IMR-90 (cell line): ENCODE results near the gene USP33. TPM values are rescaled to one million over a fixed set of nuclear protein-coding genes. Genes with fewer than 3 reads are reported as not detected.
A peak's percentile ranks its signal among the peaks of the same experiment; 100 is the strongest.

ENCODE experiments used
- ATAC-seq: fragments of 200-7000 bp; cut with Tn5 transposase; 2 replicates; pipeline ENCODE4 v1.9.1; 2020; ENCODE audit warnings: low read depth, mild to moderate bottlenecking, moderate library complexity
- BruUV-seq: library from RNA; stranded (reverse); fragments of 400-500 nt; replicated peaks from 2 replicates; lab custom pipeline; 2021; lab: Mats Ljungman, UMichigan
- CTCF ChIA-PET: fragments of 300-600 bp; formaldehyde crosslinking; extraction: SDS; loops from one replicate; lab custom pipeline; 2021; ENCODE audit warnings: antibody characterized with exemption; lab: Yijun Ruan, JAX
- POLR2A ChIA-PET: fragments of 300-600 bp; sonication (Branson Sonifier 250); formaldehyde crosslinking; loops from one replicate; lab custom pipeline; 2022; ENCODE audit warnings: antibody characterized with exemption; ENCODE audit not compliant: unreplicated experiment; lab: Charles Lee
- DNase-seq: peaks from one replicate; pipeline ENCODE4 v3.0.0; 2013
- H2AFZ ChIP-seq: replicated peaks from 2 replicates; pipeline ENCODE3; 2013; ENCODE audit warnings: low read length, mild to moderate bottlenecking; ENCODE audit not compliant: poor library complexity
- H2AK5ac ChIP-seq: 2 replicates; pipeline ENCODE4 v1.6.1; 2013; ENCODE audit warnings: low read depth, low read length, inconsistent platforms
- H2AK9ac ChIP-seq: replicated peaks from 2 replicates; pipeline ENCODE3; 2013; ENCODE audit warnings: mild to moderate bottlenecking, low read depth, low read length, moderate library complexity; ENCODE audit not compliant: poor library complexity
- H2BK120ac ChIP-seq: 2 replicates; pipeline ENCODE4 v1.6.1; 2013; ENCODE audit warnings: low read depth, low read length, inconsistent platforms
- H2BK15ac ChIP-seq: 3 replicates; pipeline ENCODE4 v1.6.1; 2013; ENCODE audit warnings: low read depth, low read length, inconsistent platforms
- H2BK20ac ChIP-seq: 2 replicates; pipeline ENCODE4 v1.6.1; 2013; ENCODE audit warnings: low read depth, mild to moderate bottlenecking, inconsistent platforms, low read length, moderate library complexity
- H2BK5ac ChIP-seq: 2 replicates; pipeline ENCODE4 v1.6.1; 2013; ENCODE audit warnings: mild to moderate bottlenecking, low read depth, low read length, inconsistent platforms; ENCODE audit not compliant: poor library complexity, severe bottlenecking
- H3K14ac ChIP-seq: replicated peaks from 2 replicates; pipeline ENCODE4 v1.6.1; 2013; ENCODE audit warnings: low read depth, low read length, inconsistent platforms
- H3K18ac ChIP-seq: 2 replicates; pipeline ENCODE4 v1.6.1; 2013; ENCODE audit warnings: low read depth, low read length, control low read depth
- H3K23ac ChIP-seq: 2 replicates; pipeline ENCODE4 v1.6.1; 2013; ENCODE audit warnings: low read depth, low read length, inconsistent platforms
- H3K27ac ChIP-seq: 2 replicates; pipeline ENCODE4 v1.5.1; 2013; ENCODE audit warnings: mild to moderate bottlenecking, control low read depth, low read length; ENCODE audit not compliant: insufficient read depth
- H3K27me3 ChIP-seq: 2 replicates; pipeline ENCODE4 v1.6.1; 2013; ENCODE audit warnings: low read length; ENCODE audit not compliant: control insufficient read depth, insufficient read depth
- H3K36me3 ChIP-seq: 2 replicates; pipeline ENCODE4 v1.6.1; 2013; ENCODE audit warnings: low read length, mixed read lengths; ENCODE audit not compliant: control insufficient read depth, insufficient read depth
- H3K4ac ChIP-seq: 2 replicates; pipeline ENCODE4 v1.6.1; 2013; ENCODE audit warnings: low read depth, low read length, inconsistent platforms
- H3K4me1 ChIP-seq: 2 replicates; pipeline ENCODE4 v1.6.1; 2013; ENCODE audit warnings: low read length, mixed read lengths; ENCODE audit not compliant: control insufficient read depth, insufficient read depth
- H3K4me2 ChIP-seq: 2 replicates; pipeline ENCODE4 v1.6.1; 2013; ENCODE audit warnings: low read depth, mild to moderate bottlenecking, control low read depth, low read length, moderate library complexity
- H3K4me3 ChIP-seq: 2 replicates; pipeline ENCODE4 v1.5.1; 2013; ENCODE audit warnings: low read depth, mild to moderate bottlenecking, control low read depth, low read length, moderate library complexity; ENCODE audit not compliant: insufficient read depth
- H3K56ac ChIP-seq: 2 replicates; pipeline ENCODE4 v1.6.1; 2013; ENCODE audit warnings: low read length, inconsistent platforms; ENCODE audit not compliant: insufficient read depth; ENCODE audit errors: extremely low read depth
- H3K79me1 ChIP-seq, 2 experiments: 2 replicates each; pipeline ENCODE4 v1.6.1; 2013; ENCODE audit warnings: low read length in 2 of 2, inconsistent platforms in 1 of 2, low read depth in 1 of 2
- H3K9ac ChIP-seq: 2 replicates; pipeline ENCODE4 v1.6.1; 2013; ENCODE audit warnings: low read depth, low read length, control low read depth
- H3K9me1 ChIP-seq: 2 replicates; pipeline ENCODE4 v1.6.1; 2013; ENCODE audit warnings: low read length, inconsistent platforms; ENCODE audit not compliant: insufficient read depth
- H3K9me3 ChIP-seq: 2 replicates; pipeline ENCODE4 v1.6.1; 2013; ENCODE audit warnings: low read length; ENCODE audit not compliant: control insufficient read depth, insufficient read depth
- H4K20me1 ChIP-seq: 2 replicates; pipeline ENCODE4 v1.6.1; 2013; ENCODE audit warnings: low read length, inconsistent platforms; ENCODE audit not compliant: insufficient read depth
- H4K5ac ChIP-seq: 2 replicates; pipeline ENCODE4 v1.6.1; 2013; ENCODE audit warnings: mild to moderate bottlenecking, low read depth, low read length, control low read depth
- H4K8ac ChIP-seq, 2 experiments: 2 replicates each; pipeline ENCODE4 v1.6.1; 2013; ENCODE audit warnings: low read depth in 2 of 2, low read length in 2 of 2, control low read depth in 1 of 2, inconsistent platforms in 1 of 2
- H4K91ac ChIP-seq: 2 replicates; pipeline ENCODE4 v1.6.1; 2013; ENCODE audit warnings: low read depth, low read length, inconsistent platforms; ENCODE audit not compliant: insufficient read depth
- BHLHE40 ChIP-seq: fragments of 150-350 bp; IDR thresholded peaks from 2 replicates; pipeline ENCODE4 v1.6.1; 2016; ENCODE audit warnings: mild to moderate bottlenecking, low read depth, low read length
- CEBPB ChIP-seq: IDR thresholded peaks from 2 replicates; pipeline ENCODE4 v1.6.1; 2012; ENCODE audit warnings: low read depth, low read length, improper control_type of control experiment
- CHD1 ChIP-seq: IDR thresholded peaks from 2 replicates; pipeline ENCODE4 v1.6.1; 2012; ENCODE audit warnings: low read depth, low read length, improper control_type of control experiment
- RFX5 ChIP-seq: IDR thresholded peaks from 2 replicates; pipeline ENCODE4 v1.8.0; 2012; ENCODE audit warnings: low read depth, mild to moderate bottlenecking, low read length, moderate library complexity
- WGBS, 2 experiments: methylation state at CpG; one replicate each; pipeline versions ENCODE4 v1.1.5 to v1.1.7; 2013; ENCODE audit warnings: missing lambda C conversion rate in 2 of 2; ENCODE audit not compliant: insufficient read length in 1 of 2; ENCODE audit errors: extremely low coverage in 2 of 2; 5-methylcytosine and 5-hydroxymethylcytosine counted together
- dilution Hi-C: fragments of 300-500 bp; cut with HindIII; formaldehyde crosslinking; loops from one replicate; pipeline ENCODE4 v1.14.3; 2018; ENCODE audit warnings: low sequenced_read_pairs; ENCODE audit not compliant: unreplicated experiment
- in situ Hi-C: fragments of 300-500 bp; cut with MboI; formaldehyde crosslinking; loops from 3 replicates; pipeline ENCODE4 v1.14.3; 2019; ENCODE audit warnings: low sequenced_read_pairs, inconsistent platforms, mixed read lengths
- intact Hi-C: fragments of 100-400 bp; cut with micrococcal nuclease; formaldehyde crosslinking; loops from 2 replicates; pipeline ENCODE4 v1.10.0; 2022
- polyA plus RNA-seq, 3 experiments: library from polyadenylated mRNA; depleted of rRNA; stranded (reverse); fragments of >200 nt; gene quantifications; 2 replicates each; pipeline ENCODE4 v1.2.3, GENCODE V29; 2012; ENCODE audit warnings: low replicate concordance in 1 of 3
- total RNA-seq: library from RNA; depleted of rRNA; stranded (reverse); fragments of >200 nt; gene quantifications from 2 replicates; pipeline ENCODE4 v1.2.3, GENCODE V29; 2012
- TF ChIP-seq, protein P1 (sequence below): fragments of 150-350 bp; IDR thresholded peaks from 2 replicates; pipeline ENCODE4 v1.6.1; 2016; ENCODE audit warnings: low read depth, mild to moderate bottlenecking, low read length, moderate library complexity, borderline replicate concordance
- TF ChIP-seq, protein P2 (sequence below): fragments of 150-350 bp; IDR thresholded peaks from 2 replicates; pipeline ENCODE4 v1.6.1; 2017; ENCODE audit warnings: mild to moderate bottlenecking, antibody characterized with exemption, low read length, low read depth

Gene USP33
- total and polyA plus RNA-seq, 2 of the 4 experiments (the other 2 are of a cell fraction): 33.7 to 64.5 TPM

DNA sequence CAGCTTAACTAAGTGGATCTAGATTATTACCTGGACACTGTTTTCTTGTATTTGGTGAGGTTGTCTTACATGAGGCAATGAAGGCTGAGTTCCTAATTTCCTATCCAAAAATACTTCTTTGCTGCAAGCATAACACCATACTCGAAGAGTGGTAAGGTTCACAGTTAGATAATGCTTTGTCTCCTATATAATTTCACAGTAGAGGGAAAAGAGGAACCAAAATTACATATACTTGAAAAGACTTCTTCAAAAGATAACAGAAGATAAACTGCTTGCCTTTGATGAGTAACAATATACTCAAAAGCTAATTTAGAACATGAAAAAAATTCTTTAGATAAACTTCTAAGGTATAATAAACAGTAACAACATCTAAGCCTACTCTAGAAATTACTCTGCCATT lies 20.4 kb downstream of the USP33 start:
- Histone ChIP-seq H3K27ac (no peak overlapping the region), H3K4me3 (no peak overlapping the region), H3K4me1 (no peaks in the 10 kb centered on the region), H3K27me3 (no peaks in the 10 kb centered on the region), H2AK9ac (no peak overlapping the region), H3K9me3 (no peaks in the 10 kb centered on the region), H2BK15ac (no peak overlapping the region), H3K23ac (no peak overlapping the region), H3K56ac (no peak overlapping the region), H2BK120ac (no peak overlapping the region), H3K4me2 (no peak overlapping the region), H2BK5ac (peak overlapping the region; percentile 18), H3K18ac (no peak overlapping the region), H4K20me1 (peaks cover 10% of the 10 kb centered on the region; the same call in 1 of the 2 replicates), H3K36me3 (peaks cover 9% of the 10 kb centered on the region), H3K14ac (no peak overlapping the region), H3K9ac (no peak overlapping the region), H3K79me1 (peaks cover 12 to 31% of the 10 kb centered on the region in 2 experiments), H3K9me1 (peaks cover 3% of the 10 kb centered on the region; the same call in 1 of the 2 replicates), H4K5ac (no peak overlapping the region), H4K91ac (no peak overlapping the region), H2AFZ (no peak overlapping the region), H3K4ac (no peak overlapping the region), H2AK5ac (no peak overlapping the region), H4K8ac (no peak overlapping the region), H2BK20ac (no peak overlapping the region)
- intact Hi-C loops: no loop called here
- DNase-seq (no peak), ATAC-seq (no peak)
- in situ Hi-C loops: no loop called here
- ChIA-PET POLR2A (no interaction called here), CTCF (no interaction called here)
- WGBS, 2 experiments: no CpG with 5 or more reads among the region's 1 CpG
- dilution Hi-C loops: no loop called here
- no TSS peak for BruUV-seq
- TF ChIP-seq BHLHE40: no peak
- TF ChIP-seq, protein P1, sequence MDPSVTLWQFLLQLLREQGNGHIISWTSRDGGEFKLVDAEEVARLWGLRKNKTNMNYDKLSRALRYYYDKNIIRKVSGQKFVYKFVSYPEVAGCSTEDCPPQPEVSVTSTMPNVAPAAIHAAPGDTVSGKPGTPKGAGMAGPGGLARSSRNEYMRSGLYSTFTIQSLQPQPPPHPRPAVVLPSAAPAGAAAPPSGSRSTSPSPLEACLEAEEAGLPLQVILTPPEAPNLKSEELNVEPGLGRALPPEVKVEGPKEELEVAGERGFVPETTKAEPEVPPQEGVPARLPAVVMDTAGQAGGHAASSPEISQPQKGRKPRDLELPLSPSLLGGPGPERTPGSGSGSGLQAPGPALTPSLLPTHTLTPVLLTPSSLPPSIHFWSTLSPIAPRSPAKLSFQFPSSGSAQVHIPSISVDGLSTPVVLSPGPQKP: no peak
- TF ChIP-seq CHD1: no peak
- TF ChIP-seq, protein P2, sequence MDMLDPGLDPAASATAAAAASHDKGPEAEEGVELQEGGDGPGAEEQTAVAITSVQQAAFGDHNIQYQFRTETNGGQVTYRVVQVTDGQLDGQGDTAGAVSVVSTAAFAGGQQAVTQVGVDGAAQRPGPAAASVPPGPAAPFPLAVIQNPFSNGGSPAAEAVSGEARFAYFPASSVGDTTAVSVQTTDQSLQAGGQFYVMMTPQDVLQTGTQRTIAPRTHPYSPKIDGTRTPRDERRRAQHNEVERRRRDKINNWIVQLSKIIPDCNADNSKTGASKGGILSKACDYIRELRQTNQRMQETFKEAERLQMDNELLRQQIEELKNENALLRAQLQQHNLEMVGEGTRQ: no peak
- TF ChIP-seq CEBPB: no peak
- no peak for TF ChIP-seq RFX5
